Naive thymus-derived CD4-positive, alpha-beta T cell (primary cell): ENCODE measurements around the gene HDGFL1. TPM values are rescaled to one million over a fixed set of nuclear protein-coding genes. Genes with fewer than 3 reads are reported as not detected.

Experiments
- ATAC-seq: fragments of 150-1000 bp; cut with Tn5 transposase; 2 replicates; pipeline ENCODE4 v1.10.0; 2021; ENCODE audit warnings: mild to moderate bottlenecking, moderate library complexity
- CTCF ChIA-PET: fragments of 350-600 bp; sonication (Branson Sonifier 250); formaldehyde crosslinking; loops from one replicate; lab custom pipeline; 2021; ENCODE audit warnings: antibody characterized with exemption; lab: Charles Lee
- POLR2A ChIA-PET: fragments of 350-600 bp; sonication (Branson Sonifier 250); formaldehyde crosslinking; loops from one replicate; lab custom pipeline; 2021; ENCODE audit warnings: antibody characterized with exemption, inconsistent platforms; lab: Charles Lee
- DNase-seq, 9 donors: peaks; one replicate each; pipeline versions ENCODE4 v3.0.0 to v3.0.0-alpha.2; 2020 to 2022; ENCODE audit warnings: mixed read lengths in 1 of 9
- H3K27ac ChIP-seq: one replicate; pipeline ENCODE4 v1.7.0; 2013; ENCODE audit warnings: mild to moderate bottlenecking, low read depth, low read length, moderate library complexity
- H3K27me3 ChIP-seq, 2 donors: one replicate each; pipeline ENCODE4 v1.7.0; 2013; ENCODE audit warnings: low read length in 2 of 2, mild to moderate bottlenecking in 2 of 2, moderate library complexity in 2 of 2; ENCODE audit not compliant: control insufficient read depth in 2 of 2, insufficient read depth in 2 of 2
- H3K36me3 ChIP-seq, 3 experiments: 1 replicate in 2 of 3; 2 replicates in 1 of 3; pipeline ENCODE4 v1.7.0; 2013; ENCODE audit warnings: low read length in 3 of 3, mild to moderate bottlenecking in 3 of 3, moderate library complexity in 1 of 3; ENCODE audit not compliant: insufficient read depth in 3 of 3, control insufficient read depth in 2 of 3
- H3K4me1 ChIP-seq, 2 donors: one replicate each; pipeline ENCODE4 v1.7.0; 2013; ENCODE audit warnings: low read length in 2 of 2, mild to moderate bottlenecking in 2 of 2, moderate library complexity in 1 of 2; ENCODE audit not compliant: control insufficient read depth in 2 of 2, insufficient read depth in 2 of 2
- H3K4me3 ChIP-seq: 2 replicates; pipeline ENCODE4 v1.7.0; 2013; ENCODE audit warnings: mild to moderate bottlenecking, low read length
- H3K9me3 ChIP-seq, 3 experiments: 1 replicate in 2 of 3; 2 replicates in 1 of 3; pipeline ENCODE4 v1.7.0; 2013; ENCODE audit warnings: low read length in 3 of 3; ENCODE audit not compliant: control insufficient read depth in 2 of 3
- H3K27ac Mint-ChIP-seq, 9 donors: one replicate each; pipeline ENCODE4 v1.8.0; 2020 to 2022; ENCODE audit warnings: mixed read lengths in 9 of 9, mild to moderate bottlenecking in 8 of 9, moderate library complexity in 5 of 9, inconsistent platforms in 2 of 9
- H3K27me3 Mint-ChIP-seq, 5 donors: one replicate each; pipeline ENCODE4 v1.8.0; 2021 to 2022; ENCODE audit warnings: mixed read lengths in 5 of 5, mild to moderate bottlenecking in 1 of 5
- H3K36me3 Mint-ChIP-seq, 5 donors: one replicate each; pipeline ENCODE4 v1.8.0; 2020 to 2022; ENCODE audit warnings: mixed read lengths in 5 of 5, mild to moderate bottlenecking in 3 of 5, inconsistent platforms in 1 of 5
- H3K4me1 Mint-ChIP-seq, 7 donors: one replicate each; pipeline ENCODE4 v1.8.0; 2020 to 2022; ENCODE audit warnings: mixed read lengths in 7 of 7, mild to moderate bottlenecking in 3 of 7, inconsistent platforms in 1 of 7
- H3K4me3 Mint-ChIP-seq, 10 donors: one replicate each; pipeline ENCODE4 v1.8.0; 2020 to 2022; ENCODE audit warnings: mild to moderate bottlenecking in 10 of 10, mixed read lengths in 10 of 10, moderate library complexity in 6 of 10, inconsistent platforms in 2 of 10
- H3K9me3 Mint-ChIP-seq, 11 donors: one replicate each; pipeline ENCODE4 v1.8.0; 2020 to 2022; ENCODE audit warnings: mixed read lengths in 11 of 11, mild to moderate bottlenecking in 4 of 11, inconsistent platforms in 1 of 11, moderate library complexity in 1 of 11
- intact Hi-C, 2 donors: fragments of 100-400 bp; cut with micrococcal nuclease; formaldehyde crosslinking; loops; one replicate each; pipeline ENCODE4 v1.15.1; 2023
- polyA plus RNA-seq, 2 donors: library from polyadenylated mRNA; unstranded; fragments of 300-500 nt; fragmentation: Illumina TruSeq; gene quantifications; one replicate each; pipeline ENCODE4 v1.2.3, GENCODE V29; 2021
- total RNA-seq, 6 experiments: library from RNA in 5 of 6; stranded (reverse) in 5 of 6; gene quantifications; 1 replicate in 5 of 6; 2 replicates in 1 of 6; pipeline ENCODE4 v1.2.3 and lab custom pipeline; 2021 to 2026

The HDGFL1 gene
- total RNA-seq: not detected
- polyA plus RNA-seq: not detected
- not detected for total RNA-seq (lab: John Stamatoyannopoulos, UW)

- H3K27me3 Mint-ChIP-seq: no peaks in the 10 kb centered on the region
- Histone ChIP-seq H3K4me3 (no peak within 1 kb of the TSS), H3K36me3 (no peaks in the 10 kb centered on the region), H3K27me3 (no peaks in the 10 kb centered on the region), H3K4me1 (no peaks in the 10 kb centered on the region), H3K9me3 (no peaks in the 10 kb centered on the region), H3K27ac (no peak within 1 kb of the TSS)
- no peaks in the 10 kb centered on the region for H3K4me1 Mint-ChIP-seq
- H3K9me3 Mint-ChIP-seq: peaks cover 0 to 6% (median 0%) of the 10 kb centered on the region in 11 donors
- ATAC-seq (no peak), DNase-seq (no peak)
- H3K27ac Mint-ChIP-seq: no peak within 1 kb of the TSS
- H3K36me3 Mint-ChIP-seq: no peaks in the 10 kb centered on the region
- intact Hi-C loops: no loop called here
- no peak within 1 kb of the TSS for H3K4me3 Mint-ChIP-seq
- CTCF ChIA-PET: no interaction called here
- POLR2A ChIA-PET: no interaction called here
Observed at GRCh38 chr6:22569281-22570184, at the start of gene HDGFL1. HDGFL1 (plus strand) TSS chr6:22569566; CDS start chr6:22569576, 10 bp downstream.

- Histone ChIP-seq H3K27me3 (no peaks in the 10 kb centered on the region), H3K4me1 (no peaks in the 10 kb centered on the region), H3K36me3 (no peaks in the 10 kb centered on the region), H3K9me3 (no peaks in the 10 kb centered on the region), H3K4me3 (no peak overlapping the region), H3K27ac (no peak overlapping the region)
- Mint-ChIP-seq H3K27ac (no peak overlapping the region), H3K4me1 (no peaks in the 10 kb centered on the region), H3K4me3 (no peak overlapping the region), H3K9me3 (peaks cover 0 to 12% (median 2%) of the 10 kb centered on the region in 11 donors), H3K27me3 (peaks cover 0 to 8% (median 0%) of the 10 kb centered on the region in 5 donors), H3K36me3 (no peaks in the 10 kb centered on the region)
- no peak for ATAC-seq
- ChIA-PET POLR2A (no interaction called here), CTCF (no interaction called here)
- intact Hi-C loops: no loop called here
- no peak for DNase-seq
Observed at GRCh38 chr6:22521035-22521434, 48.3 kb upstream of the HDGFL1 start.

GRCh38 chr6:22526736-22527135, 42.6 kb upstream of the HDGFL1 start:
- ChIA-PET POLR2A (no interaction called here), CTCF (no interaction called here)
- no peaks in the 10 kb centered on the region for H3K9me3 ChIP-seq
- Mint-ChIP-seq H3K4me3 (no peak overlapping the region), H3K36me3 (no peaks in the 10 kb centered on the region), H3K27ac (no peak overlapping the region), H3K9me3 (peaks cover 0 to 11% (median 0%) of the 10 kb centered on the region in 11 donors), H3K27me3 (no peaks in the 10 kb centered on the region), H3K4me1 (no peaks in the 10 kb centered on the region)
- no peaks in the 10 kb centered on the region for H3K4me1 ChIP-seq
- intact Hi-C loops: no loop called here
- no peak overlapping the region for H3K4me3 ChIP-seq
- ATAC-seq: no peak
- DNase-seq: no peak
- no peaks in the 10 kb centered on the region for H3K27me3 ChIP-seq
- H3K27ac ChIP-seq: no peak overlapping the region
- no peaks in the 10 kb centered on the region for H3K36me3 ChIP-seq

- Histone ChIP-seq H3K36me3 (no peaks in the 10 kb centered on the region), H3K4me1 (no peaks in the 10 kb centered on the region), H3K4me3 (no peak overlapping the region), H3K9me3 (no peaks in the 10 kb centered on the region), H3K27ac (no peak overlapping the region), H3K27me3 (no peaks in the 10 kb centered on the region)
- Mint-ChIP-seq H3K27me3 (no peaks in the 10 kb centered on the region), H3K36me3 (no peaks in the 10 kb centered on the region), H3K4me3 (no peak overlapping the region), H3K9me3 (peaks cover 0 to 3% (median 0%) of the 10 kb centered on the region in 11 donors), H3K27ac (no peak overlapping the region), H3K4me1 (no peaks in the 10 kb centered on the region)
- no peak for DNase-seq
- ChIA-PET CTCF (no interaction called here), POLR2A (no interaction called here)
- ATAC-seq: no peak
- intact Hi-C loops: no loop called here
Observed at GRCh38 chr6:22529866-22530265, 39.5 kb upstream of the HDGFL1 start.

GRCh38 chr6:22530506-22530905, 38.9 kb upstream of the HDGFL1 start:
- Mint-ChIP-seq H3K9me3 (peaks cover 0 to 7% (median 0%) of the 10 kb centered on the region in 11 donors), H3K4me1 (no peaks in the 10 kb centered on the region), H3K27me3 (no peaks in the 10 kb centered on the region), H3K27ac (no peak overlapping the region), H3K36me3 (no peaks in the 10 kb centered on the region), H3K4me3 (no peak overlapping the region)
- no peaks in the 10 kb centered on the region for H3K4me1 ChIP-seq
- POLR2A ChIA-PET: no interaction called here
- H3K9me3 ChIP-seq: no peaks in the 10 kb centered on the region
- CTCF ChIA-PET: no interaction called here
- ATAC-seq: no peak
- H3K27ac ChIP-seq: no peak overlapping the region
- intact Hi-C loops: no loop called here
- H3K36me3 ChIP-seq: no peaks in the 10 kb centered on the region
- no peak overlapping the region for H3K4me3 ChIP-seq
- DNase-seq: no peak
- H3K27me3 ChIP-seq: no peaks in the 10 kb centered on the region

- Histone ChIP-seq H3K27ac (no peak overlapping the region), H3K9me3 (no peaks in the 10 kb centered on the region), H3K4me1 (no peaks in the 10 kb centered on the region), H3K27me3 (no peaks in the 10 kb centered on the region), H3K36me3 (no peaks in the 10 kb centered on the region), H3K4me3 (no peak overlapping the region)
- no peaks in the 10 kb centered on the region for H3K36me3 Mint-ChIP-seq
- intact Hi-C loops: no loop called here
- no peak overlapping the region for H3K4me3 Mint-ChIP-seq
- peaks cover 0 to 12% (median 1%) of the 10 kb centered on the region in 11 donors for H3K9me3 Mint-ChIP-seq
- no peaks in the 10 kb centered on the region for H3K4me1 Mint-ChIP-seq
- ChIA-PET CTCF (no interaction called here), POLR2A (no interaction called here)
- no peak overlapping the region for H3K27ac Mint-ChIP-seq
- no peaks in the 10 kb centered on the region for H3K27me3 Mint-ChIP-seq
- ATAC-seq (no peak), DNase-seq (no peak)
Observed at GRCh38 chr6:22536122-22536521, 33.2 kb upstream of the HDGFL1 start.

- intact Hi-C loops: no loop called here
- no peaks in the 10 kb centered on the region for H3K9me3 ChIP-seq
- Mint-ChIP-seq H3K27me3 (no peaks in the 10 kb centered on the region), H3K4me1 (no peaks in the 10 kb centered on the region), H3K4me3 (no peak overlapping the region), H3K27ac (no peak overlapping the region), H3K36me3 (no peaks in the 10 kb centered on the region), H3K9me3 (peaks cover 0 to 5% (median 0%) of the 10 kb centered on the region in 11 donors)
- ATAC-seq (no peak), DNase-seq (no peak)
- H3K4me1 ChIP-seq: no peaks in the 10 kb centered on the region
- H3K36me3 ChIP-seq: no peaks in the 10 kb centered on the region
- ChIA-PET CTCF (no interaction called here), POLR2A (no interaction called here)
- H3K4me3 ChIP-seq: no peak overlapping the region
- H3K27ac ChIP-seq: no peak overlapping the region
- no peaks in the 10 kb centered on the region for H3K27me3 ChIP-seq
Observed at GRCh38 chr6:22544476-22544875, 24.9 kb upstream of the HDGFL1 start.
